Stimulated activated CD4-positive, alpha-beta T cell treated with anti-CD3 and anti-CD28 coated beads, TNF-alpha, amount 100 ng/mL, for 48 hours (primary cell): Measurements from ENCODE around the gene CD99L2.
"Not testable (repeated sequence)": the region's sequence is repeated elsewhere in the genome, so short reads cannot be mapped to it uniquely, and the experiment has no call there.

Source experiments
- DNase-seq, 3 donors: peaks; one replicate each; pipeline ENCODE4 v3.0.0-alpha.2; 2020; ENCODE audit warnings: low read depth in 3 of 3

Gene CD99L2

GRCh38 chrX:150856785-150857184 lies 41.7 kb downstream of the CD99L2 start:
- DNase-seq: no peak

GRCh38 chrX:150856101-150856500 lies 42.4 kb downstream of the CD99L2 start:
- no peak for DNase-seq

GRCh38 chrX:150854856-150855255 lies 43.6 kb downstream of the CD99L2 start:
- no peak for DNase-seq

- no peak for DNase-seq
Measured at GRCh38 chrX:150849996-150850720, 48.3 kb downstream of the CD99L2 start.

- no peak for DNase-seq
Measured at GRCh38 chrX:150849486-150849885, 49.0 kb downstream of the CD99L2 start.

- no peak for DNase-seq
Measured at GRCh38 chrX:150848914-150849365, 49.5 kb downstream of the CD99L2 start.

GRCh38 chrX:150847088-150847487 lies 51.4 kb downstream of the CD99L2 start:
- DNase-seq: no peak

- DNase-seq: no peak
Measured at GRCh38 chrX:150846130-150846529, 52.3 kb downstream of the CD99L2 start.

- no peak for DNase-seq
Measured at GRCh38 chrX:150845091-150845490, 53.4 kb downstream of the CD99L2 start.

GRCh38 chrX:150844016-150844415 lies 54.5 kb downstream of the CD99L2 start:
- no peak for DNase-seq

- no peak for DNase-seq
Measured at GRCh38 chrX:150842198-150842685, 56.2 kb downstream of the CD99L2 start.

- no peak for DNase-seq
Measured at GRCh38 chrX:150841456-150842197, 56.8 kb downstream of the CD99L2 start.

GRCh38 chrX:150837845-150838244 lies 60.6 kb downstream of the CD99L2 start:
- no peak for DNase-seq

GRCh38 chrX:150834695-150835094 lies 63.8 kb downstream of the CD99L2 start:
- DNase-seq: no peak

GRCh38 chrX:150833454-150834056 lies 64.9 kb downstream of the CD99L2 start:
- DNase-seq: no peak

- no peak for DNase-seq
Measured at GRCh38 chrX:150831863-150832262, 66.6 kb downstream of the CD99L2 start.

- DNase-seq: no peak
Measured at GRCh38 chrX:150828785-150829184, 69.7 kb downstream of the CD99L2 start.

- DNase-seq: not testable (repeated sequence)
Measured at GRCh38 chrX:150824352-150824751, 74.1 kb downstream of the CD99L2 start.

GRCh38 chrX:150823826-150824225 lies 74.6 kb downstream of the CD99L2 start:
- not testable (repeated sequence) for DNase-seq

- DNase-seq: no peak
Measured at GRCh38 chrX:150821971-150822370, 76.5 kb downstream of the CD99L2 start.

- no peak for DNase-seq
Measured at GRCh38 chrX:150813922-150814321, 84.5 kb downstream of the CD99L2 start.

- no peak for DNase-seq
Measured at GRCh38 chrX:150806827-150807226, 91.6 kb downstream of the CD99L2 start.

GRCh38 chrX:150805736-150806135 lies 92.7 kb downstream of the CD99L2 start:
- no peak for DNase-seq
